H7 (cell line): Measurements from ENCODE around the gene DPM2. TPM values are rescaled to one million over a fixed set of nuclear protein-coding genes. Genes with fewer than 3 reads are reported as not detected.

ENCODE experiments used
- DNase-seq: peaks from one replicate; pipeline ENCODE4 v3.0.0; 2012
- H3K27me3 ChIP-seq: 2 replicates; pipeline ENCODE4 v1.6.0; 2011; ENCODE audit warnings: mild to moderate bottlenecking, low read length; ENCODE audit not compliant: control insufficient read depth, insufficient read depth
- H3K36me3 ChIP-seq: replicated peaks from 2 replicates; pipeline ENCODE4 v1.5.1; 2011; ENCODE audit warnings: low read length; ENCODE audit not compliant: control insufficient read depth, insufficient read depth
- H3K4me3 ChIP-seq: 2 replicates; pipeline ENCODE4 v1.5.1; 2011; ENCODE audit warnings: low read depth, mild to moderate bottlenecking, control low read depth, low read length, moderate library complexity; ENCODE audit not compliant: insufficient read depth
- total RNA-seq: library from RNA; depleted of rRNA; stranded (reverse); fragments of >200 nt; shearing (Covaris generic); gene quantifications from 2 replicates; pipeline ENCODE4 v1.2.3, GENCODE V29; 2014

The DPM2 gene
- total RNA-seq, 1 experiment from 2014 or later: 45.6 TPM

- H3K4me3 ChIP-seq: no peak overlapping the region
- no peaks in the 10 kb centered on the region for H3K27me3 ChIP-seq
- DNase-seq: no peak
- H3K36me3 ChIP-seq: peaks cover 2% of the 10 kb centered on the region
Observed at GRCh38 chr9:127976498-127976897, 38.8 kb upstream of the DPM2 start.

GRCh38 chr9:127975376-127976315, 38.0 kb upstream of the DPM2 start:
- no peaks in the 10 kb centered on the region for H3K27me3 ChIP-seq
- H3K36me3 ChIP-seq: peaks cover 2% of the 10 kb centered on the region
- no peak overlapping the region for H3K4me3 ChIP-seq
- no peak for DNase-seq

GRCh38 chr9:127974769-127975261, 37.2 kb upstream of the DPM2 start:
- DNase-seq: peak; percentile 77
- H3K4me3 ChIP-seq: no peak overlapping the region
- H3K27me3 ChIP-seq: no peaks in the 10 kb centered on the region
- peaks cover 2% of the 10 kb centered on the region for H3K36me3 ChIP-seq

GRCh38 chr9:127974001-127974768, 36.5 kb upstream of the DPM2 start:
- DNase-seq: peak; percentile 55
- Histone ChIP-seq H3K27me3 (no peaks in the 10 kb centered on the region), H3K4me3 (no peak overlapping the region), H3K36me3 (peaks cover 2% of the 10 kb centered on the region)

- Histone ChIP-seq H3K4me3 (no peak overlapping the region), H3K36me3 (peaks cover 2% of the 10 kb centered on the region), H3K27me3 (no peaks in the 10 kb centered on the region)
- peak; percentile 55 for DNase-seq
Observed at GRCh38 chr9:127973169-127974000, 35.7 kb upstream of the DPM2 start.

GRCh38 chr9:127972236-127972871, 34.7 kb upstream of the DPM2 start:
- Histone ChIP-seq H3K27me3 (no peaks in the 10 kb centered on the region), H3K4me3 (no peak overlapping the region), H3K36me3 (no peaks in the 10 kb centered on the region; the same call in 1 of the 2 replicates)
- DNase-seq: peak; percentile 53

GRCh38 chr9:127971357-127972235, 33.9 kb upstream of the DPM2 start:
- DNase-seq: peak; percentile 85
- H3K4me3 ChIP-seq: no peak overlapping the region
- H3K27me3 ChIP-seq: no peaks in the 10 kb centered on the region
- H3K36me3 ChIP-seq: no peaks in the 10 kb centered on the region; the same call in 1 of the 2 replicates

GRCh38 chr9:127970401-127971313, 33.0 kb upstream of the DPM2 start:
- H3K27me3 ChIP-seq: no peaks in the 10 kb centered on the region
- DNase-seq: peak; percentile 72
- H3K36me3 ChIP-seq: no peaks in the 10 kb centered on the region
- no peak overlapping the region for H3K4me3 ChIP-seq

- DNase-seq: no peak
Observed at GRCh38 chr9:127968700-127969383, 31.2 kb upstream of the DPM2 start.

GRCh38 chr9:127968042-127968441, 30.4 kb upstream of the DPM2 start:
- Histone ChIP-seq H3K36me3 (no peaks in the 10 kb centered on the region), H3K27me3 (no peaks in the 10 kb centered on the region), H3K4me3 (no peak overlapping the region)
- DNase-seq: no peak

More at GRCh38 chr9:127968700-127969383, 31.2 kb upstream of the DPM2 start:
- Histone ChIP-seq H3K36me3 (no peaks in the 10 kb centered on the region), H3K27me3 (no peaks in the 10 kb centered on the region), H3K4me3 (no peak overlapping the region)

GRCh38 chr9:127967151-127967809, 29.6 kb upstream of the DPM2 start:
- H3K4me3 ChIP-seq: no peak overlapping the region
- no peak for DNase-seq
- H3K27me3 ChIP-seq: no peaks in the 10 kb centered on the region
- no peaks in the 10 kb centered on the region for H3K36me3 ChIP-seq
